Astrocyte (in vitro differentiated cells and primary cell): ENCODE data around the gene EIF2AK2. TPM values are rescaled to one million over a fixed set of nuclear protein-coding genes. Genes with fewer than 3 reads are reported as not detected.

Experiments
- DNase-seq: peaks from one replicate; pipeline ENCODE4 v3.0.0-alpha.2; 2010; ENCODE audit warnings: low read depth
- FAIRE-seq: peaks from 2 replicates; lab custom pipeline; 2011; peaks lifted over from hg19 to GRCh38; lab: Jason Lieb, UNC
- H2AFZ ChIP-seq: 2 replicates; pipeline ENCODE4 v1.6.0; 2012; ENCODE audit warnings: low read depth, low read length, inconsistent platforms
- H3K27ac ChIP-seq: 2 replicates; pipeline ENCODE4 v1.5.1; 2011; ENCODE audit warnings: low read depth, low read length, inconsistent platforms
- H3K27me3 ChIP-seq: 2 replicates; pipeline ENCODE4 v1.6.0; 2011; ENCODE audit warnings: low read length, inconsistent platforms; ENCODE audit not compliant: insufficient read depth
- H3K36me3 ChIP-seq: 2 replicates; pipeline ENCODE4 v1.5.1; 2011; ENCODE audit warnings: low read length, inconsistent platforms; ENCODE audit not compliant: insufficient read depth
- H3K4me1 ChIP-seq: 2 replicates; pipeline ENCODE4 v1.5.1; 2011; ENCODE audit warnings: low read length, inconsistent platforms; ENCODE audit not compliant: insufficient read depth
- H3K4me2 ChIP-seq: 2 replicates; pipeline ENCODE4 v1.6.0; 2012; ENCODE audit warnings: low read length, inconsistent platforms
- H3K4me3 ChIP-seq: 2 replicates; pipeline ENCODE4 v1.5.1; 2011; ENCODE audit warnings: low read depth, mild to moderate bottlenecking, low read length, inconsistent platforms; ENCODE audit not compliant: insufficient read depth
- H3K79me2 ChIP-seq: 2 replicates; pipeline ENCODE4 v1.6.0; 2012; ENCODE audit warnings: mild to moderate bottlenecking, low read length, inconsistent platforms; ENCODE audit not compliant: insufficient read depth
- H3K9ac ChIP-seq: 2 replicates; pipeline ENCODE4 v1.6.0; 2012; ENCODE audit warnings: mild to moderate bottlenecking, low read length, inconsistent platforms
- H3K9me3 ChIP-seq: 2 replicates; pipeline ENCODE4 v1.5.1; 2012; ENCODE audit warnings: low read depth, mild to moderate bottlenecking, low read length, inconsistent platforms; ENCODE audit not compliant: insufficient read depth
- H4K20me1 ChIP-seq: 2 replicates; pipeline ENCODE4 v1.6.0; 2012; ENCODE audit warnings: low read length, inconsistent platforms; ENCODE audit not compliant: insufficient read depth
- H3K27ac Mint-ChIP-seq: one replicate; pipeline ENCODE4 v1.8.0; 2021; ENCODE audit warnings: mild to moderate bottlenecking, mixed read lengths; ENCODE audit not compliant: unreplicated experiment
- H3K27me3 Mint-ChIP-seq: one replicate; pipeline ENCODE4 v1.8.0; 2021; ENCODE audit warnings: low read depth, mixed read lengths; ENCODE audit not compliant: unreplicated experiment
- H3K36me3 Mint-ChIP-seq: one replicate; pipeline ENCODE4 v1.8.0; 2021; ENCODE audit warnings: low read depth, mixed read lengths; ENCODE audit not compliant: unreplicated experiment
- H3K4me1 Mint-ChIP-seq: one replicate; pipeline ENCODE4 v1.8.0; 2021; ENCODE audit warnings: low read depth, mixed read lengths; ENCODE audit not compliant: unreplicated experiment
- H3K4me3 Mint-ChIP-seq: one replicate; pipeline ENCODE4 v1.8.0; 2021; ENCODE audit warnings: mild to moderate bottlenecking, moderate library complexity, mixed read lengths; ENCODE audit not compliant: unreplicated experiment
- H3K9me3 Mint-ChIP-seq: one replicate; pipeline ENCODE4 v1.8.0; 2021; ENCODE audit warnings: mild to moderate bottlenecking, mixed read lengths; ENCODE audit not compliant: unreplicated experiment
- CTCF ChIP-seq: IDR thresholded peaks from 2 replicates; pipeline ENCODE4 v1.5.1; 2011; ENCODE audit warnings: low read depth, mild to moderate bottlenecking, inconsistent platforms, low read length, moderate library complexity; ENCODE audit not compliant: insufficient read depth
- EZH2 ChIP-seq: IDR thresholded peaks from 2 replicates; pipeline ENCODE4 v1.6.1; 2012; ENCODE audit warnings: mild to moderate bottlenecking, low read length, inconsistent platforms; ENCODE audit not compliant: insufficient read depth
- total RNA-seq: library from RNA; stranded (reverse); gene quantifications from 2 replicates; pipeline ENCODE4 v1.2.1, GENCODE V29; 2021

EIF2AK2 gene
- total RNA-seq, 1 donor from 2014 or later: 147 TPM

GRCh38 chr2:37061776-37062175 lies 95.0 kb downstream of the EIF2AK2 start:
- Histone ChIP-seq H4K20me1 (no peaks in the 10 kb centered on the region), H3K4me2 (no peak overlapping the region), H3K27me3 (no peaks in the 10 kb centered on the region), H3K79me2 (no peaks in the 10 kb centered on the region), H3K9me3 (no peaks in the 10 kb centered on the region), H3K4me3 (no peak overlapping the region), H2AFZ (no peak overlapping the region), H3K36me3 (peaks cover 52% of the 10 kb centered on the region), H3K4me1 (no peaks in the 10 kb centered on the region), H3K9ac (no peak overlapping the region), H3K27ac (no peak overlapping the region)
- Mint-ChIP-seq H3K36me3 (no peaks in the 10 kb centered on the region), H3K4me3 (no peak overlapping the region), H3K4me1 (no peaks in the 10 kb centered on the region), H3K9me3 (no peaks in the 10 kb centered on the region), H3K27me3 (no peaks in the 10 kb centered on the region), H3K27ac (no peak overlapping the region)
- TF ChIP-seq EZH2: no peak
- no peak for TF ChIP-seq CTCF
- no peak for FAIRE-seq
- DNase-seq: no peak

- Histone ChIP-seq H3K79me2 (no peaks in the 10 kb centered on the region), H3K9ac (no peak overlapping the region), H3K4me2 (no peak overlapping the region), H3K9me3 (no peaks in the 10 kb centered on the region), H3K36me3 (peaks cover 53% of the 10 kb centered on the region), H4K20me1 (no peaks in the 10 kb centered on the region), H3K27me3 (no peaks in the 10 kb centered on the region), H2AFZ (no peak overlapping the region), H3K4me1 (no peaks in the 10 kb centered on the region), H3K4me3 (no peak overlapping the region), H3K27ac (no peak overlapping the region)
- Mint-ChIP-seq H3K4me1 (no peaks in the 10 kb centered on the region), H3K36me3 (no peaks in the 10 kb centered on the region), H3K27ac (no peak overlapping the region), H3K27me3 (no peaks in the 10 kb centered on the region), H3K9me3 (no peaks in the 10 kb centered on the region), H3K4me3 (no peak overlapping the region)
- FAIRE-seq: peak; percentile 43
- no peak for DNase-seq
- no peak for TF ChIP-seq EZH2
- TF ChIP-seq CTCF: no peak
Measured at GRCh38 chr2:37061013-37061711, 95.6 kb downstream of the EIF2AK2 start.

- no peaks in the 10 kb centered on the region for H3K27me3 Mint-ChIP-seq
Measured at GRCh38 chr2:37060446-37060845, 96.3 kb downstream of the EIF2AK2 start.

More at GRCh38 chr2:37060446-37060845, 96.3 kb downstream of the EIF2AK2 start:
- H2AFZ ChIP-seq: no peak overlapping the region
- TF ChIP-seq CTCF (no peak), EZH2 (no peak)
- no peak overlapping the region for H3K9ac ChIP-seq
- H3K4me2 ChIP-seq: no peak overlapping the region
- H3K9me3 ChIP-seq: no peaks in the 10 kb centered on the region
- Mint-ChIP-seq H3K36me3 (no peaks in the 10 kb centered on the region), H3K4me1 (no peaks in the 10 kb centered on the region), H3K9me3 (no peaks in the 10 kb centered on the region), H3K4me3 (no peak overlapping the region), H3K27ac (no peak overlapping the region)
- FAIRE-seq (no peak), DNase-seq (no peak)
- peaks cover 50% of the 10 kb centered on the region for H3K36me3 ChIP-seq
- H3K4me1 ChIP-seq: no peaks in the 10 kb centered on the region
- H3K4me3 ChIP-seq: no peak overlapping the region
- H4K20me1 ChIP-seq: no peaks in the 10 kb centered on the region
- H3K79me2 ChIP-seq: no peaks in the 10 kb centered on the region
- no peak overlapping the region for H3K27ac ChIP-seq
- no peaks in the 10 kb centered on the region for H3K27me3 ChIP-seq
